Calu3 (cell line): ENCODE results near the gene CDK14. TPM values are rescaled to one million over a fixed set of nuclear protein-coding genes. Genes with fewer than 3 reads are reported as not detected.

ENCODE experiments used
- BruUV-seq: library from RNA; stranded (reverse); fragments of 400-500 nt; replicated peaks from 2 replicates; lab custom pipeline; 2021; lab: Mats Ljungman, UMichigan
- CTCF ChIA-PET: fragments of 300-600 bp; sonication (Branson Sonifier 250); formaldehyde crosslinking; loops from one replicate; lab custom pipeline; 2022; ENCODE audit warnings: antibody characterized with exemption; lab: Charles Lee
- DNase-seq: peaks from one replicate; pipeline ENCODE4 v3.0.0; 2022
- H3K27ac Mint-ChIP-seq: one replicate; pipeline ENCODE4 v1.8.0; 2022; ENCODE audit warnings: mixed read lengths; ENCODE audit not compliant: unreplicated experiment
- H3K27me3 Mint-ChIP-seq: one replicate; pipeline ENCODE4 v1.8.0; 2022; ENCODE audit warnings: mixed read lengths; ENCODE audit not compliant: unreplicated experiment
- H3K36me3 Mint-ChIP-seq: one replicate; pipeline ENCODE4 v1.8.0; 2022; ENCODE audit warnings: mild to moderate bottlenecking, moderate library complexity, mixed read lengths; ENCODE audit not compliant: insufficient read depth, unreplicated experiment
- H3K4me1 Mint-ChIP-seq: one replicate; pipeline ENCODE4 v1.8.0; 2022; ENCODE audit warnings: mild to moderate bottlenecking, low read depth, mixed read lengths; ENCODE audit not compliant: unreplicated experiment
- H3K4me3 Mint-ChIP-seq: one replicate; pipeline ENCODE4 v1.8.0; 2022; ENCODE audit warnings: mild to moderate bottlenecking, low read depth, moderate library complexity, mixed read lengths; ENCODE audit not compliant: unreplicated experiment
- H3K9me3 Mint-ChIP-seq: one replicate; pipeline ENCODE4 v1.8.0; 2022; ENCODE audit warnings: low read depth, mixed read lengths; ENCODE audit not compliant: unreplicated experiment
- intact Hi-C: fragments of 100-400 bp; cut with micrococcal nuclease; formaldehyde crosslinking; loops from one replicate; pipeline ENCODE4 v1.10.0; 2022; ENCODE audit not compliant: unreplicated experiment
- total RNA-seq: library from RNA; stranded (reverse); gene quantifications from 2 replicates; pipeline ENCODE4 v1.2.3, GENCODE V29; 2022
- TF ChIP-seq, protein P1 (sequence below): fragments of 200-600 bp; IDR thresholded peaks from one replicate; pipeline ENCODE4 v1.8.0; 2022; ENCODE audit warnings: antibody characterized with exemption; ENCODE audit not compliant: unreplicated experiment

Gene CDK14
- total RNA-seq, 1 experiment from 2014 or later: 29.4 TPM

GRCh38 chr7:91068136-91068795, 472.1 kb downstream of the CDK14 start:
- DNase-seq: no peak
- Mint-ChIP-seq H3K4me3 (no peak overlapping the region), H3K36me3 (peaks cover 5% of the 10 kb centered on the region), H3K27ac (no peak overlapping the region), H3K4me1 (no peaks in the 10 kb centered on the region), H3K9me3 (no peaks in the 10 kb centered on the region), H3K27me3 (no peaks in the 10 kb centered on the region)
- intact Hi-C loops: no loop called here
- no TSS peak for BruUV-seq
- CTCF ChIA-PET: no interaction called here
- TF ChIP-seq, protein P1, sequence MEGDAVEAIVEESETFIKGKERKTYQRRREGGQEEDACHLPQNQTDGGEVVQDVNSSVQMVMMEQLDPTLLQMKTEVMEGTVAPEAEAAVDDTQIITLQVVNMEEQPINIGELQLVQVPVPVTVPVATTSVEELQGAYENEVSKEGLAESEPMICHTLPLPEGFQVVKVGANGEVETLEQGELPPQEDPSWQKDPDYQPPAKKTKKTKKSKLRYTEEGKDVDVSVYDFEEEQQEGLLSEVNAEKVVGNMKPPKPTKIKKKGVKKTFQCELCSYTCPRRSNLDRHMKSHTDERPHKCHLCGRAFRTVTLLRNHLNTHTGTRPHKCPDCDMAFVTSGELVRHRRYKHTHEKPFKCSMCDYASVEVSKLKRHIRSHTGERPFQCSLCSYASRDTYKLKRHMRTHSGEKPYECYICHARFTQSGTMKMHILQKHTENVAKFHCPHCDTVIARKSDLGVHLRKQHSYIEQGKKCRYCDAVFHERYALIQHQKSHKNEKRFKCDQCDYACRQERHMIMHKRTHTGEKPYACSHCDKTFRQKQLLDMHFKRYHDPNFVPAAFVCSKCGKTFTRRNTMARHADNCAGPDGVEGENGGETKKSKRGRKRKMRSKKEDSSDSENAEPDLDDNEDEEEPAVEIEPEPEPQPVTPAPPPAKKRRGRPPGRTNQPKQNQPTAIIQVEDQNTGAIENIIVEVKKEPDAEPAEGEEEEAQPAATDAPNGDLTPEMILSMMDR: no peak

- Mint-ChIP-seq H3K9me3 (no peaks in the 10 kb centered on the region), H3K4me1 (no peaks in the 10 kb centered on the region), H3K36me3 (peaks cover 5% of the 10 kb centered on the region), H3K27ac (no peak overlapping the region), H3K27me3 (no peaks in the 10 kb centered on the region), H3K4me3 (no peak overlapping the region)
- CTCF ChIA-PET: no interaction called here
- intact Hi-C loops: no loop called here
- DNase-seq: no peak
- BruUV-seq: no TSS peak
- TF ChIP-seq, protein P1: no peak
Measured at GRCh38 chr7:91069146-91069545, 473.0 kb downstream of the CDK14 start.

DNA sequence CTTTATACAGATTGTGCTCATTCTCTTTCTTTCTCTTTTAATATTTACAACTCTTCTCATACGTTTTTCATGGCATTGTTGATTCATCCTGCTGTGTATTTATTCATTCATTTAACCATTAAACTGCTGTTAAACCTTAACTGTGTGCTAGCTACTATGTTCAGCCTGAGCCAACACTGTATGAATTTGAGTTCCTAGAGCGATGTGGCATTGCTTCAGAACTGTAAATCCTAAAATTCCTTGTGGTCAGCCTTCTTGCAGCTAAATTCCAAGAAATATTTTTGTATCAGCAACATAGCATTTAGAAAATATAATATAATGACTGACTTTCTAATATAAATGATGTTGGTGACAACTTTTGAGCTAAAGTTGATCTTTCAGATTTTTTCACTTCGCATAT, 483.4 kb downstream of the CDK14 start:
- no peak for DNase-seq
- H3K4me3 Mint-ChIP-seq: no peak overlapping the region
- TF ChIP-seq, protein P1: no peak
- H3K27ac Mint-ChIP-seq: no peak overlapping the region
- intact Hi-C loops: no loop called here
- H3K9me3 Mint-ChIP-seq: no peaks in the 10 kb centered on the region
- no peaks in the 10 kb centered on the region for H3K27me3 Mint-ChIP-seq
- CTCF ChIA-PET: interaction anchor here (0.8 kb wide), 1 partner anchor 210 kb away, joined by 3 read pairs; no protein-coding TSS in a partner anchor
- no peaks in the 10 kb centered on the region for H3K36me3 Mint-ChIP-seq
- no peaks in the 10 kb centered on the region for H3K4me1 Mint-ChIP-seq
- no TSS peak for BruUV-seq

GRCh38 chr7:91080351-91080750, 484.2 kb downstream of the CDK14 start:
- TF ChIP-seq, protein P1: no peak
- CTCF ChIA-PET: interaction anchor here (0.8 kb wide), 1 partner anchor 209 kb away, joined by 3 read pairs; no protein-coding TSS in a partner anchor
- no peak overlapping the region for H3K4me3 Mint-ChIP-seq
- no peak overlapping the region for H3K27ac Mint-ChIP-seq
- intact Hi-C loops: loop anchor here (5.0 to 10.0 kb wide), 2 partner anchors 184 to 702 kb away; partner anchors contain the start of gene FZD1
- DNase-seq: no peak
- H3K4me1 Mint-ChIP-seq: no peaks in the 10 kb centered on the region
- H3K27me3 Mint-ChIP-seq: no peaks in the 10 kb centered on the region
- no peaks in the 10 kb centered on the region for H3K9me3 Mint-ChIP-seq
- BruUV-seq: no TSS peak
- no peaks in the 10 kb centered on the region for H3K36me3 Mint-ChIP-seq
